Pulmonary artery endothelial cell (primary cell): ENCODE results near the gene ASXL3. TPM values are rescaled to one million over a fixed set of nuclear protein-coding genes. Genes with fewer than 3 reads are reported as not detected.

Experiments
- DNase-seq: peaks from one replicate; pipeline ENCODE4 v3.0.0-alpha.2; 2011; ENCODE audit warnings: low read depth, low spot score
- total RNA-seq: library from RNA; depleted of rRNA; stranded (reverse); fragments of >200 nt; gene quantifications from 2 replicates; pipeline ENCODE4 v1.2.3, GENCODE V29; 2014

The ASXL3 gene
- total RNA-seq, 1 donor from 2014 or later: 0.07 TPM

GRCh38 chr18:33581856-33582255 lies 3.8 kb downstream of the ASXL3 start:
- no peak for DNase-seq

DNA sequence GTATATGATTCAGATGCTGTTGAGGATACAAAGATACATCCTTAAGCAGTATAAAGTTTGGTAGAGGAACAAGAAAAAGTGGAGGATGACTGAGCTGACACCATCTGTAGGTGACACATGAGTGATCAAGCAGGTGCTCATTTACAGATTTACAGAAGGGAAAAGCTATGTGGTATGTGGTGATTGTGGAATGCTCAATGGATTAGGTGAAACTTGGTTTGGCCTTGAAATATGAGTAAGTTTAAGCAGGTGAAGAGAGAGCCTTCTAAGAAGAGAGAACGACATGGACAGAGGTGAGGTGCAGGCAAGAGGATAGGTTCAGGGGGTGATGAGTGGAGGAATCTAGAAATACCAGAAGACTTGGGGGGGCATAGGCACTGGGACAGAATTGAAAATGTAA lies 5.9 kb downstream of the ASXL3 start:
- DNase-seq: no peak

GRCh38 chr18:33584548-33585430 lies 6.8 kb downstream of the ASXL3 start:
- DNase-seq: no peak

DNA sequence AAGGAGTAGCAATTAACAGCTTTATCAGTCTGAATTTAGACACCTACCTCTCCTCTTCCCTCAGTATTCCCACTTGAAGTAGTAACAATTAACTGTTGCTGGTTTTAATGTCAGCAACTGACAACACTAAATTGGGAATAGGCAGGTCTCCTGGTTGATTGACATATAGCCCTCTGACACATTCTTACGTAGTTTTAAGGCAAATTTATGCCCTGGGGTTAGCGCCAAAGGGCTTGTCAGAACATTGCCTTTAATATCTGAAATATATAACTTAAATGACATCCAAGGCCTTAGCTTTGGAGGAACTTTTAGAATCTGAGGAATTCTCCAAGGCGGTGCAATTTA lies 7.4 kb downstream of the ASXL3 start:
- DNase-seq: no peak

DNA sequence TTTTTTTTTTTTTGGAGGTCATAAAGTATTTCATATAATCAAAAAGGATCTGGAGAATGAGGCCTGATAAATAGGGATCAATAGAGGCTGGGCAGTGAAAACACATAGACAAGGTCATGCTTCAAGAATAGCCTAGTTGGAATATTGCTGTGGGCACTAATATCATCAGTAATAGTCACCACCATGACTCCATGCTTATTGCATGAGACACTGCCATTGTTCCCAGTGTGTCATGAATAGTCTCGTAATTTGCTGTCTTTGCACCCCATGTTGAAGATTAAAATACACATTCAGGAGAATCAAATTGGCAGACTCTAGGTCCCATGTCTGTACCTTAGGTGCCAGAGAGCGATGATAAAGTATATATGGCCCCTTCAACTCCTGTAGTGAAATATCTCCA lies 10.3 kb downstream of the ASXL3 start:
- DNase-seq: no peak

DNA sequence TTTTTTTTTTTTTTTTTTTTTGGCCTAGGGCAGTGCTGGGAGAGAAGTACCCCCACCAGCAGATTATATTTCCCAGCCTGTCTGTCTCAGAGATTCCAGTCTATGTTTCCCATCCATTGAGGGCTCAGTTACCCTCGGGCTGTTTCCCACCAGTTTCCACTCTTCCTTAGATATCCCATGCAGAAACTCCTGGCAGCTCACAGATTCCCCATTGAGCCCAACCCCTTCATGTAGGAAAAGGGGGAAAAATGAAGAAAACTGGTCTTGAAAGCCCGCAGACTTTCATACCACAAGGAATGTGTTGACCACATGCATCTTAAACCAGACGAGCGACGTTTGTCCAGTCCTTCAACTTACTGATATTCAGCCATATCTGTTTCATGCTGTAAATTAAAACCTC lies 15.2 kb downstream of the ASXL3 start:
- no peak for DNase-seq

- DNase-seq: no peak
Observed at GRCh38 chr18:33594799-33595198, 16.8 kb downstream of the ASXL3 start.

DNA sequence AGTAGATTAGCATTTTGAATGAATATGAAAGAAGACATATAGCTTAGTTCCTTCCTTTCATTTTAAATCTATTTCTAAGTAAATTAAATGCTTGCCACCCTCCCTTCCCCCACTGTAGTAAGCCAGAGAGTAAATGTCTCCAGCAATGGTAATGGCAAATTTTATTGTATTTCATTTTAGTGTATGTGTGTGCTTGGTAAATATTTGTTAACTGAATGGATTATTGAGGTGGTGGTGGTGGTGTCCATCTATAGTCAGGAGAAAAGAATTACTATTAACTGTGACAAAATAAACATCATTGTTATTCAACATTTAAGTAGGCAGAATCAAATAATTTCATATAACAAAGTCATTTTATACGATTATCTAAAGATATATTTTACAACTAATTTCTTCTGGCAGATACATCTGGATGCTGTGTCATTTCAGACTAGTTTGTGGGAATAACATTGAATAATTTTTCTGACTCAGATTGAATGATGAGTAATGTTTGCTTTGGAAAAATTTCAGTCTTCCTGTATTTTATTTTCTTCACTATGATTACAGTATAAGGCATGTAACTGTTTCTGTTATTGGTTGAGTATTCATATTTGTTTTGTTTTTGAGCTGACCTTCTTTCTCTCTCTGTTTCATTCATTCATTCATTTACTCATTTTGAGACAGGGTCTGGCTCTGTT lies 18.3 kb downstream of the ASXL3 start:
- DNase-seq: peak; percentile 13

- DNase-seq: no peak
Observed at GRCh38 chr18:33600846-33601245, 22.8 kb downstream of the ASXL3 start.

DNA sequence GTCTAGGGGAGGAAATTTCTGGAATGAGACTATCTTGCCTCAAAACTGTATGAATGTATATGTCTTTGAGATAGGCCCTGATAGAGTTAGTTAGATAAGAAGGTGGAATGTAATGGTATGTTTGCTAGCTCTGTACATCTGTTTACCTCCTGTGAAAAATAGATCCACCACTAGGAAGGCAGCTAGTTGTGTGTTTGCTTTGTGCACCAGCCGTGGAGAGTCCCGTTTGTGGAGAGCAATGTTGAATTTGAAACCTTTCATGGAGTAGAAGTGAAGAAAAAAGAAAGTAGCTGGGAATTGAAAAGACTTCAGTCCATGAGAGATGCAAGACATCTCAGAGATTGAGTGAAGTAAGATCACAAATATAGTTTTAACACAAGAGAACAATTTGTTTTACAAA lies 25.4 kb downstream of the ASXL3 start:
- no peak for DNase-seq

DNA sequence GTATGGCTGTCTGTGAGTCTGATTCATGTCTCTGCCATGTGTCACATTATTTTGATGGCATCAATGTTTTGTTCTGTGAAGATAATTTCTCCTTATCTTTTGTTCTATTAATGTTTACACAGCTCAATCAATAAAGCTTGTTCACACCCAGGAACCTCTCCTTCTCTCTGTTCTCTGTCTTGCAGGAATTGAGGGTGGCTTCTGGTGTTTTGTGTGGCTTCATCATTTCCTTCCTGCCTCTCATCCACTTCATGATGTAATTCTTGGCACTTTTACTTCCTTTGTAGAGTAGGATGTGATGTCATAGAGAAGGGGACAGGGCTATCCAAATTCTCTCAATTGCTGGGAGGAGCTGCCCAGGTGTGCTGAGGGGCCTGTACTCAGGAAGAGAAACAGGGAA lies 27.2 kb downstream of the ASXL3 start:
- no peak for DNase-seq

DNA sequence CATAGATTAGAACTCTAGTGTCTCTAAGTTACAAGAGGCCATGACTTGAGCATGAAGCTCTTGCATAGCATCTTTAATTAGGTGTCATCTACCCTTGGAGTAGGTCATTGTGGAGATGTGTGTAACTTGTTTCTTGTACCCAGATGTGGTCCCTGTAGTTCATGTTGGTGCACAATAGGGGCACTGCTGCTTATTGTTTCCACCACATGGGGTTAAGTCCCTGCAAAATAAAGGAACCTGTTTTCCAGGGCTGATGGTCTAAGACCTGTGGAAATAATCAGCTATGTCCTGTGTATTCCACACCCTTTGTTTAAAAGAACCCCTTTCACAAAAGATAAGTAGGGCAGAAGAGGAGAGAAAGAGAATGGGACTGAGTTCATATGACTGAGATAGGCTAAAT lies 28.6 kb downstream of the ASXL3 start:
- DNase-seq: no peak

DNA sequence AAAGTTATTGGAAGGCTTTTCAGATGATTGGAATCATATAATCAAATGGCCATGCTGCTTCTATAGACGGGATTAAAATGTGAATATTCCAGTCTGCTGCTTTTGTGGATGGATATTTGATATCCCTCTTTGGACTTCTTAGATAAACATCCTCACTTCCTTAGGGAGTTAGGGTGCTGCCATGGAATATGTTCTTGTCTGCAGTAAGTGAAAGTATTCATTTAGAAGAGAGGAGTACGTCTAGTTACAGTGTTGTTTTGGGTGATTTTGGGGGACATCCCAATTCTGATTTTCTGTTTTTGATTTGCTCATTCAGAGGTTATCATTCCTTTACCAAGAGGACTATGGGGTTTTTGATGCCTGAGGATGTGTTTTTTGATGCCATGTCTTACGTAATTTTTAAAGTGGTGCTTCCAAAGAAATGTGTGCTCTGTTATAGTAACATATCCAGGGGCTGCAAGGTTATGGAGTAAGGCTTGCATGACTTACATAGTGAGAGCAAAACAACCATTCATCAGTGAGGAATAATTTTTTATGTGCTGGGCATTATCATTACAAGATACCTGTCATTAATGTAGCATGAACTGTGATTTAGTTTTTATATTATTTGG lies 33.6 kb downstream of the ASXL3 start:
- DNase-seq: no peak

DNA sequence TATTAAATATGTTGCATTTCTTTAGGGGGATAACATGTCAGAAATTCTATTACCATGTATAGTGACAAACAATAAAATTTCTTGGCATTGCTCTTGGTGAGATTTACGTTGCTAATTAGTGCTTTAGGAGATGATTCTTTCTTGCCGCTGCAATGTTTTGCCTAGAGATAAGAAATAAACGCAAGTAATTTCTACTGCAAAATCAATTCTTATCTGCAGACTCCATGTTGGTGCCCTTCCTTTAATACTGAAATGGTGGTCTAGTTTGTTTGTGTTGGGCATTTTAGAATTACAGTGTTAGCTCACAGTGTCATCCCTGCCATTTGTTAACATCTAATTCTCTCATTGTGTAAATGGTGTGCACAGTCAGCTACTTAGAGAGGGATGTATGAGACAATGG lies 34.6 kb downstream of the ASXL3 start:
- no peak for DNase-seq

DNA sequence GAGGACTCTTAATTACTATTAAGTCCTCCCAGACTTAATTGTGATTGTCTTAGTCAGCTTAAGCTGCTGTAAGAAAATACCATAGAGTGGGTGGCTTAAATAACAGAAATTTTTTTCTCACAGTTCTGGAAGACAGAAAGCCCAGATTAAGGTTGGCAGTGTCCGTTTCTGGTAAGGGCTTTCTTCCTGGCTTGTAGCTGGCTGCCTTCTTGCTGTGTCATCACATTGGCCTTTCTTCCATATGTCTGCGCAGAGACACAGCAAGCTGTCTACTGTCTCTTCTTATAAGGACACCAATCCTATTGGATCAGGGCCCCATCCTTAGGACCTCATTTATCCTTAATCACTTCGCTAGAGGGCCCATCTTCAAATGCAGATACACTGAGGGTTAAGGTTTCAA lies 38.5 kb downstream of the ASXL3 start:
- no peak for DNase-seq

DNA sequence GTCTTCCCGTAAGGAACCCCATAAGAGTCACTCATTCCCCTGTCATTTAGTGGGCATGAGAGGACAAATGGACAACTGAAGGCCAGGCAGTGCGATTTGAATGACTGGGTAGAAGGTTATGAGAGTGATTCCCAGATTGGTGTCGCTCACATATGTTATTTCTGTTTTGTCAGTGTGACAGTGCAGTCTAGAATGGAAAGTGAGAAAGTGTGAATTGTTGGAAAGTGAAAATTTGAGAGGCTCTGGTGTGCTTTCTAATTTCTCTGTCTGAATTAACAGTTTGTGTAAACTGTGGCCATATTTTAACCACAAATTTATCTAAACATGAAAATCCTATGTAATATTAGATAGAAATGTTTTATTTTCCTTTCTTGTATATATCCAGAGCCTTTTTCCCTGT lies 49.1 kb downstream of the ASXL3 start:
- no peak for DNase-seq

DNA sequence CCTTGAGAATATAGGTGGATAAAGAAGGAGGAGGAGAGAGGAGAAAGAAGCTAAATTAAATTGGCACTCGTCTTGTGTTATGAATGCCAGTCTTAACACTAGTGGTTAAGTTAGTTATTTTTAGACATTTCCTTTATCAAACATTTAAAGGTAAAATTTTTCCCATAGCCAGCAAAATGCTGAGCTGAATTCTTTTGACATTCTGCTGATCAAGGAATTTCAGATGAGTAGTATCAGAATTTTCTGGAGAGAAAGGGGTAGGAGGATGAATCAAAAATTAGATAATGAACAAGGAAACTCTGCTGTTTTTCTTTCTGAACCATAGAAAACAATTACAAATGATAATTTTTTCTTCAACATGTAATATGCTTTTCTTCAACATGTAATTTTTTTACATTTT lies 52.5 kb downstream of the ASXL3 start:
- no peak for DNase-seq

DNA sequence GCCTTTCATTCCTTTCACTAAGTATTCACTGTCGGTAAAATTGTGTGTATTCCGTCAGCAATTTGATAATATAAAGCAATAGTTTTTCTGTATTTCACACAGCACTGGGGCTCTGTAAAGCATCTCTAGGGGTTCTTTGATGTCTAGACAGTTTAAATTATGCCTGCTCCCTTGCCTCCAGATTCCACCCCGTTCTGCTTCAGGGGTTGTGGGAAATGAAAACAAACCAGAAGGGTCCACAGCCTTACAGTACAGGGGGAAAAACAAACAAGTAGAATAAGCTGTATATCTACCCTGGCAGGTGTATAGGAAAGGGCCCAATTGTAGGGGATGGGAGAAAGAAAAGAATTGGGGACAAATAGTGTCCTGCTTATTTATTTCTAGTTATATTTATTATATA lies 63.1 kb downstream of the ASXL3 start:
- DNase-seq: no peak

DNA sequence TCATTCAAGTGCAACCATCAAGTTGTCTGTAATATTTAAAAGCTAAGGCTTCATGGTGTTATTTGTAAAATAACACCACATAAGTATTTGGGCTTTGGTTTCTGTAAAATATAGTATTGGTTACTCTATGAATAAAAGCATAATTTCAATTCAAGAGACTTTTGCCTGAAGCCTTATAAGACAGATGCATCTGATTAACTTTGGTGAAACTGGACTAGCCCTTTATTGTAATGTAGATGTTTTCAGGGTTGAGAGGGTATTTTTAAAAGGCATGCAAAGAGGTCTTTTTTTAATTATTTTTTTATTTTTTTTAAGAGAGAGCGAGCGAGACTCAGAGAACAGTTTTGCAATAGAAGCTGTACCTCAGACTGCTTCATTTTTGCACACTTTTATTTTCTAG lies 66.5 kb downstream of the ASXL3 start:
- no peak for DNase-seq

GRCh38 chr18:33647365-33647764 lies 69.3 kb downstream of the ASXL3 start:
- DNase-seq: no peak

DNA sequence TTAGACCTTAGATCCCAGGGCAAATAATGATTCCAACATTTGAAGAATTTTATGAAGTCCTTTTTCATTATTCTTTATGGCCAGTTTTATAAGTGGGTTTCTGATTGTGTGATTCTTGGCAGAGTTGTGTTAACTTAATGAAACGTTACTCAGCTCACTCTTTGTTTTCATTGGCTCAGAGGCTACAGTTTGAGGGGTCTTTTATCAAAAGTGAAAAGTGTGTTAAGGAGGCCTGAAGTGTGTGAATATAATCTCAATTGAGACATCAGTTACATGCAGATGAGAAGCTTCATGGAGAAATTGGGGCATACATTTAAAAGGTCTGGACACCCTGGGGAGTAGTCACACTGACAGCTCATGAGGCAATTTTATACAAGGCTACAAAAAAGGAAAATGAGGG lies 74.6 kb downstream of the ASXL3 start:
- no peak for DNase-seq

DNA sequence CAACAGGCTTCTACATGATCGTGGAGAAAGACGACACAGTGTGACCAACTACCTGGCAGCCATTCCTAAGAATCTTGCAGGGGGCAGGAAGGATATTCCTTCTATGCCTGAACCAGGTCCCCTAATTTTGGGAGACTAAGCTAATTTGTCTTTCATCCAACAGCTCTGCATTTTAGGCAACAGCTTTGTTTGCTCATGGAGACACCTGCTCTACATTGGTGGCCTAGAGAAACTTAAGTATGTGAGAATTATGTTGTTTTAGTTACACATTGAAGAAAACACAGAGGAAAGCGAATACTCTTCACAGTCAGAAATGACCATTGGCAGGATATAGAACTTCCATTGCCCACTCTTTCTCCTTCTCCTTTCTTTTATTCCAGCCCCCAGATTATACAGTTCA lies 75.2 kb downstream of the ASXL3 start:
- DNase-seq: no peak
